Dermis blood vessel endothelial cell (primary cell): ENCODE results near the gene PAQR5. TPM values are rescaled to one million over a fixed set of nuclear protein-coding genes. Genes with fewer than 3 reads are reported as not detected.

Experiments used
- DNase-seq: peaks from one replicate; pipeline ENCODE4 v3.0.0; 2010
- total RNA-seq: library from RNA; depleted of rRNA; stranded (reverse); fragments of >200 nt; gene quantifications from 2 replicates; pipeline ENCODE4 v1.2.3, GENCODE V29; 2014

PAQR5 gene
- total RNA-seq, 1 donor from 2014 or later = not detected

DNA sequence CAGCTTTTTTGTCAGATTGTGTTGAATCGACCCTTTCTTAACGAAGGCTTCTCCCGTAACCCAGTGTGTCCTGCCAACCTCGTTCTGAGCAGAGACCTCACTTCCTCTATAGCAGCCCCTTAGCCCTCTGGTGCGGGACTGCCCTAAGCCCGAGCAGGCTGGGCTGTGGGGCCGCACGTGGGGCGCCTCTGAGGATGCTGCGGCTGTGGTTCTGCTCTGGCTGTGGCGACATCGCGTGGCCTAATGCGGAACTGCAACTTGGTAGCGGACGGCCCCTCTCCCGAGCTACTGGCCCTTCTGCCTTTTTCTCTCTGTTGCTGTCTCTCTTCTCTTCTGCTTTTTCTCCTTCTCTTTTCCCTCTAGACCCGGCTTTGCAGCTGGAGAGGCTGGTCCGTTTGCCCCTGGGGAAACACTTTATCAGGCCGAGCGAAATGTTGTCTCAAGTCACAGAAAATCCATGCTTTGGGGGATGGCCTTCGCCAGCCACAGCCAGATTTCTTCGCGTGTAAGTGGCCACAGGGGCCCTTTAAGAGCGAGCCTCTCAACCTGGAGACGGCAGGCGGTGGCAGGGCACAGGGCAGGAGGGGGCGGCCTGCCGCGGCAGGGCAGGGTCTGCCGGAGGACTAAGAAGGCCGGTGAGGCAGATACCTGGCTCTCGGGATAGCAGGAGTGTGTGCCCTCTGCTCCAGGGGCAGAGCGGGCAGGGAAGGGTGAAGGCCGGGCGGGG is 96.0 kb downstream of the PAQR5 start:
- peak; percentile 83 for DNase-seq

- no peak for DNase-seq
These were observed 96.7 kb downstream of the PAQR5 start for GRCh38 chr15:69395460-69395859.

DNA sequence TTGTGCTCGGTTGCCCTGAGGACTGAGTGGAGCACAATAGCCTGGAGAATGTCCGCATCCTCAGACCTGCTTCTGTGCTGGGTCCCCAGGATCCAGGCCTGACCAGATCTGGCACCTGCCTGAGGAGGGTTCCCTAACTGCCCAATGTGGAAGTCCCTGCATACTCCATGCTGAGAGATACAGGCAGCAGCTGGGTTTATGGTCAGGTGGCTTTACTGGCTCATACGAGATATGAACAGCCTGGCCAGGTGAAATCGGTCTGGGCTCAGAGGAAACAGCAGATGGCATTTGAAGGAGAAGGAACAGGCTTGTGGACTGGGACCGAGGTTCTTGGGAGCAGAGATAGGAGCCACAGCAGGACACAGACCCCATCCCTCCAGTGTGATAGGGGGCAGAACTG is 97.3 kb downstream of the PAQR5 start:
- DNase-seq = no peak

DNA sequence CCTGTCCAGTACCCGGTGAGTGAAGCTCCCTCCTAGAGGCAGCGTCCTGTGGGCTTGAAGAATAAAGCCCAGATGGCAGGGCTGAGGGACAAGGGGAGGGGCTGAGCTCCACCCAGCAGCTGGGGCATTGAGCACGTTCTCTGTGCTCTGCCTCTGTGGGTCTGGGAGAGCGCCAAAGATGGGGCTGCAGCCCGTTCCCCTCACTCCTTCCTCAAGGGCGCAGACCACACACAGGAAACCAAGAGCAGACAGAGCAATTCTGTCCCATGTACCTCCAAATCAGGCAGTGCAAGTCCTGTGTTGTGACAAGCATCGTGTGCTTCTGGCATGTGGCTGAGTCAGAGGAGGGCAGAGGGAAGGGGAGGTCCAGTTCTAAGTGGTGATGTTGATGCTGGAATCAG is 99.8 kb downstream of the PAQR5 start:
- DNase-seq = no peak

DNA sequence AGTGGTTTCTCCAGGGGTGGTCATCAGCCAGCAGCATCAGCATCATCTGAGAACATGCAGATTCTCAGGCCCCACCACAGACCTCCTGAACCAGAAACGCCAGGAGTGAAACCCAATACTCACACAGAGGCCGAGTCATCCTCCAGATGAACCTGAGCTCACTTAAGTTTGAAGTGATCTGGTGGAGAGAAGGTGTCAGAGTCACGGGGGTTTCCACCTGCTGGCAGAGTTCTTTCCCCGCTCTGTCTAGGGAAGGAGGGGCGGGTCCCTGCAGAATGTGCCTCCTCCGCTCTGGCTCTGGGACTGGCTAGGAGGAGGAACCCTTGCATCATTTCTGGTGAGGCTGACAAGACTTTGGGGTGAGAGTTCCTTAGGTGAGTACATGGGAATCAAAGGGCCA is 102.1 kb downstream of the PAQR5 start:
- DNase-seq = no peak

DNA sequence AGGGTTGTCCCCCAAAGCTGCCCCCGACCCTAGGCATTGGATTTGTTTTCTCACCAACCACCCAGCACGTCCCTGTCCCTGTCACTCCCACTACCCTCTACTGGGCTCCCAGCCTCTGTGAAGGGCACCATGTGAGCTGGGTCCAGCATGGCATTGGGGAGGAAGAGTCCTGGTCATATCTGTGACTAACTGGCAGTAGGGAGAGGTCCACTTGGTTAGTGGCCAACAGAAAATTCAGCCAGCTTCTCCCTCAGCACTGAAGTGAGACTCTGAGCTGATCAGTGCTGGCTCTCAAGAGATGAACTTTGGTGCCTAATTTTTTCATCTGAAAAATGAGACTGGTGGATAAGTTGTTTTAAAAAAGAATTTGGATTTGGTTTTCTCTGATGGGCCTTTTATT is 104.1 kb downstream of the PAQR5 start:
- DNase-seq = no peak

- no peak for DNase-seq
These were observed 104.9 kb downstream of the PAQR5 start for GRCh38 chr15:69403594-69403993.

DNA sequence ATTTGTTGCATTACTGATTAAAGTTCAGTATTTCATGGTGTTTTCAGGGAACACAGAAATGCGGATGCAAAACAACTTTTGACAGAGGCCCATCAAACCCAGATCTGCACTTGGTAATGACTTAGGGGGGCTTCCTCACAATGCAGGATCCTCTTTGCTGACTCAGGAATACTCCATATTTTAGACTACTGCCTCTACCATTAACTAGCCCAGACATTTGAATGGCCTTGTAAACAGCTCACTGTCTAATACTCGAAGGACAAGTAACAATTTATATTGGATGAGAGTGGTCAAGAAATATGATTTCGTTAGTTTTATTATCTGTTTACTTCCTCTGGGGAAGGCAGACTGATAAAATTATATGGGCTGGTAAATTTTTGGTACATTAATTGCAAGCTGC is 106.4 kb downstream of the PAQR5 start:
- DNase-seq = no peak

GRCh38 chr15:69407719-69408400 is 109.1 kb downstream of the PAQR5 start:
- no peak for DNase-seq

DNA sequence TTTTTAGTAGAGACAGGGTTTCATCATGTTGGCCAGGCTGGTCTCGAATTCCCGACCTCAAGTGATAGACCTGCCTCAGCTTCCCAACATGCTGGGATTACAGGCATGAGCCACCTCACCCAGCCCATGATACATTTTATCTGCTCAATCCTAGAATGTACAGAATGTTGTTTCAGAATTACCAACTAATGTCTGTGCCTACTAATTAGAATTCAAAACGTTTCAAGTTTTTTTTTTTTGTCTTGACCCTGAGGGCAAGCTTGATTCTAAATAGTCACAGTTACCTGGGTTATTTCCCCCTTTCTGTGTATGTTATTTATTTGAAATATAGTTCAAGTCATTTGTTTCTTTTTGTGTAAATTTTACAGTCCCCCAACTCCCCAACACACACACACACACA is 110.1 kb downstream of the PAQR5 start:
- no peak for DNase-seq

GRCh38 chr15:69410248-69410874 is 111.6 kb downstream of the PAQR5 start:
- peak; percentile 53 for DNase-seq

GRCh38 chr15:69412274-69412673 is 113.6 kb downstream of the PAQR5 start:
- no peak for DNase-seq

- no peak for DNase-seq
These were observed 114.0 kb downstream of the PAQR5 start for GRCh38 chr15:69412701-69413100.

GRCh38 chr15:69413822-69414700 is 115.3 kb downstream of the PAQR5 start, which contains the start of gene KIF23:
KIF23 (plus strand) TSS chr15:69414349; CDS start chr15:69414466, 117 bp downstream.
- DNase-seq = peak; percentile 95

GRCh38 chr15:69414701-69415167 is 116.0 kb downstream of the PAQR5 start:
- DNase-seq = peak; percentile 80

GRCh38 chr15:69415381-69415780 is 116.7 kb downstream of the PAQR5 start:
- DNase-seq = peak; percentile 28

DNA sequence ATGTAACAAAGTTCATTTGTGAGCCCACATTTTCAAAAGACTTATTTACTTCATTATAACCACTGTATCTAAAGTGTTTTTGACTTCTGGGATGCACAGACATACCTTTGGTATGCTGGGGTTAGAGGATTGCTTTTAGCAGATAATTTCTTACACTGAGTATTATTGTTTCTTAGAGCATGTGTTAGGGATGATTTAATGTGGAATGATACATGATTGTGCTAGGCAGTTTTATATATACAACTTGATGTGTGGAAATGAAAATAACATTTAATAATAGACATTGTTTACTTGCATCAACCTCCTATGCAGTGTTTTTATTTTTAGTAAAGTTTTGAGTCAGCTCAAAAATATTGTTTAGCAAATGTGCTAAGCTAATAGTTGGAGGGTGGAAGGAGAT is 118.9 kb downstream of the PAQR5 start:
- no peak for DNase-seq

DNA sequence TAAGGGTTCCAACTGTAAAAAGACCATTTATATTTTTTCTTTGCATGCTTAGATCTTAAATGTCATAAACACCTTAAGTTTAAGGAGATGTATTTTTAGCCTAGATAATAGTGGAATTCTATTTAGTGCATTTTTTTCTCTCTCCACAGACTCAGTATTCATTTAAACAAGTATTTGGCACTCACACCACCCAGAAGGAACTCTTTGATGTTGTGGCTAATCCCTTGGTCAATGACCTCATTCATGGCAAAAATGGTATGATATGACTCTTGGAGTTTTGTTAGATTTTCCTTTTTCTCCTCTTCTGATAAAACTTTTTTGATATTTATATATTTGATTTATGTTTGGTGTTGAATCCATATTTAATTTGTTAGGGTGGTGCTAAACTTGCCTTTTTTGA is 122.8 kb downstream of the PAQR5 start:
- no peak for DNase-seq

DNA sequence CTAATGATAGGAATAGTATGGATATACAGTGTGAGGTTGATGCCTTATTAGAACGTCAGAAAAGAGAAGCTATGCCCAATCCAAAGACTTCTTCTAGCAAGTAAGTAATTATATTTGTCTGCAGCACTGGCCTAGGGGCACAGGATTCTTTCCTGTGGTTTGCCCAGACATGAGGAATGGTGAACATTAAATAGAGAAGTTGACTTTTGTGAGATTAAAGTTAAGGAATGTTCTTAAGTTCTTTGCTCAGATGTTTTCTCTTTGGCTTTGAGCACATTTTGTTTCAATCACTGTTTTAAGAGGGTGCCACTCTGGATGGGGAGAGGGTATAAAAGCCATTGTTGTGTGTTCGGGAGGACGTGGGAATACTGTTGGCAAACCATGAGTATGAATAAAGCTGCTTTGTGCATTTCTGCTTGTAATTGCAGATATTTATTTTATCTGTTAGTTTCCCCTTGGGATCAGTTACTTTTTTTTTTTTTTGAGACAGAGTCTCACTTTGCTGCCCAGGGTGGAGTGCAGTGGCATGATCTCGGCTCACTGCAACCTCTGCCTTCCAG is 123.7 kb downstream of the PAQR5 start:
- no peak for DNase-seq

DNA sequence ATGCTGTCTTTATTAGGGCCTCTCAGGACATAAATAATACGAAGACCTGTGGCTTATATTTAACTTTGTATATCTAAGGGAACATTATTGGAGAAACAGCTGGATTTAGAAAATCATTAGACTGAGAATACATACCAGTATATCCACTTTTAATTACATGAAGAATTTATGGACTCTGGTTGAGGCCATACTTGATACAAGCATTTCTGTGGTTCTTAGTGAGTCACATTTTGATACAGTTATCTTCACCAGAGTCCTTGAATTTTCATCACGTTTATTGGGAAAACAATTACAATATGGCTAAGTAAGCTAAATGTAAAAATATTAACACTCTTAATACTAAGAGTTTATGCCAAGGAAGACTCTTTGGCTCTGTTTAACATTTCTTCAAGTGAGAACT is 125.3 kb downstream of the PAQR5 start:
- DNase-seq = no peak

GRCh38 chr15:69424748-69425413 is 126.2 kb downstream of the PAQR5 start:
- peak; percentile 7 for DNase-seq

- no peak for DNase-seq
These were observed 135.1 kb downstream of the PAQR5 start for GRCh38 chr15:69433831-69434230.
